Lung (tissue), 12 donors: ENCODE results near the gene GRIK2. TPM values are rescaled to one million over a fixed set of nuclear protein-coding genes. Genes with fewer than 3 reads are reported as not detected.

ENCODE experiments used
- ATAC-seq: fragments of 200-7000 bp; cut with Tn5 transposase; one replicate; pipeline ENCODE4 v1.9.1; 2020; ENCODE audit warnings: moderate number of reproducible peaks; ENCODE audit not compliant: insufficient read depth, low FRiP score
- DNase-seq, 3 donors: peaks; one replicate each; pipeline ENCODE4 v3.0.0-alpha.2; 2013 to 2017
- H3K27ac ChIP-seq, 2 donors: one replicate each; pipeline ENCODE4 v1.5.1; 2013; ENCODE audit warnings: mild to moderate bottlenecking in 2 of 2, moderate library complexity in 2 of 2, control low read depth in 1 of 2, inconsistent platforms in 1 of 2, low read depth in 1 of 2, low read length in 1 of 2
- H3K27me3 ChIP-seq, 3 donors: one replicate each; pipeline ENCODE4 v1.5.1; 2013; ENCODE audit warnings: low read length in 2 of 3; ENCODE audit not compliant: control insufficient read depth in 3 of 3, insufficient read depth in 3 of 3
- H3K36me3 ChIP-seq, 4 donors: one replicate each; pipeline ENCODE4 v1.5.1; 2013; ENCODE audit warnings: low read length in 4 of 4, mild to moderate bottlenecking in 1 of 4, moderate library complexity in 1 of 4; ENCODE audit not compliant: control insufficient read depth in 4 of 4, insufficient read depth in 4 of 4
- H3K4me1 ChIP-seq, 5 donors: one replicate each; pipeline ENCODE4 v1.5.1; 2013; ENCODE audit warnings: low read length in 5 of 5, mild to moderate bottlenecking in 2 of 5, moderate library complexity in 1 of 5; ENCODE audit not compliant: control insufficient read depth in 5 of 5, insufficient read depth in 5 of 5
- H3K4me3 ChIP-seq: one replicate; pipeline ENCODE4 v1.5.1; 2013; ENCODE audit warnings: mild to moderate bottlenecking, control low read depth, moderate library complexity
- H3K9ac ChIP-seq, 2 donors: one replicate each; pipeline ENCODE4 v1.5.1; 2013; ENCODE audit warnings: low read length in 2 of 2, control low read depth in 1 of 2; ENCODE audit not compliant: insufficient read depth in 1 of 2
- H3K9me3 ChIP-seq, 4 donors: one replicate each; pipeline ENCODE4 v1.5.1; 2013; ENCODE audit warnings: low read length in 3 of 4, mild to moderate bottlenecking in 1 of 4, moderate library complexity in 1 of 4; ENCODE audit not compliant: control insufficient read depth in 4 of 4, insufficient read depth in 3 of 4
- WGBS, 2 donors: extraction: QIAGEN DNeasy Blood & Tissue Kit; methylation state at CpG; one replicate each; pipeline ENCODE4 v1.1.7; 2013; 5-methylcytosine and 5-hydroxymethylcytosine counted together
- polyA plus RNA-seq, 2 donors: library from polyadenylated mRNA; stranded (reverse); fragments of 200-250 nt; gene quantifications; one replicate each; pipeline ENCODE4 v1.2.1, GENCODE V29; 2013
- total RNA-seq, 2 donors: library from RNA; depleted of rRNA in 1 of 2; stranded (reverse); fragments of >200 nt in 1 of 2; gene quantifications; one replicate each; pipeline ENCODE4 v1.2.1, GENCODE V29; 2014 to 2021
- TF ChIP-seq, protein P1 (sequence below): IDR thresholded peaks from 2 replicates; pipeline ENCODE4 v1.5.1; 2012; ENCODE audit warnings: mild to moderate bottlenecking; ENCODE audit errors: control extremely low read depth, extremely low read depth
- donor health status: control.
- donor health status: control.
- donor health status: Bipolar disorder and iron deficiency.
- donor health status: healthy.
- donor health status: DM: yes; HTN: yes; CAD: no.

The GRIK2 gene
- total and polyA plus RNA-seq, 4 donors: 0.09 to 5.1 (median 0.67) TPM

DNA sequence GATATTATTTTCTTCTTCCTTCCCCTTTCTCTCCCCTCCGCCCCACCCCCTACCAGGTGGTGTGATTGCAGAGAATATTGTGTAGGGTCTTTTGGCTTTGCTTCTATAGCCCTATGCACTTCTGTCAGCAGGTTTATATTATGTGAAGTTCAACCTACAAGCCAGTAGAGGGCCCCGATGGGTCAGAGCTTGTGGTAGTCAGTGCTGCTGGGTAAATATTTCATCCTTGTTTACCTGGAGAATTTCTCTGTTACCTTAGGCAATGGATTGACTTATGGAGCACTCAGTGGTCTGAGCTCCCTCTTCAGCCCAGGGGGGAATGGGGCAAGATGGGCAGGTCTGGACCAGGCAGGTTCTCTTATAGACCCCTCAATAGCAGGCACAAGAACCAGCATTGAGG is 720.9 kb downstream of the GRIK2 start:
- WGBS, 2 donors: 31 to 44% methylated on average over 2 of the region's 2 CpGs
- TF ChIP-seq, protein P1, sequence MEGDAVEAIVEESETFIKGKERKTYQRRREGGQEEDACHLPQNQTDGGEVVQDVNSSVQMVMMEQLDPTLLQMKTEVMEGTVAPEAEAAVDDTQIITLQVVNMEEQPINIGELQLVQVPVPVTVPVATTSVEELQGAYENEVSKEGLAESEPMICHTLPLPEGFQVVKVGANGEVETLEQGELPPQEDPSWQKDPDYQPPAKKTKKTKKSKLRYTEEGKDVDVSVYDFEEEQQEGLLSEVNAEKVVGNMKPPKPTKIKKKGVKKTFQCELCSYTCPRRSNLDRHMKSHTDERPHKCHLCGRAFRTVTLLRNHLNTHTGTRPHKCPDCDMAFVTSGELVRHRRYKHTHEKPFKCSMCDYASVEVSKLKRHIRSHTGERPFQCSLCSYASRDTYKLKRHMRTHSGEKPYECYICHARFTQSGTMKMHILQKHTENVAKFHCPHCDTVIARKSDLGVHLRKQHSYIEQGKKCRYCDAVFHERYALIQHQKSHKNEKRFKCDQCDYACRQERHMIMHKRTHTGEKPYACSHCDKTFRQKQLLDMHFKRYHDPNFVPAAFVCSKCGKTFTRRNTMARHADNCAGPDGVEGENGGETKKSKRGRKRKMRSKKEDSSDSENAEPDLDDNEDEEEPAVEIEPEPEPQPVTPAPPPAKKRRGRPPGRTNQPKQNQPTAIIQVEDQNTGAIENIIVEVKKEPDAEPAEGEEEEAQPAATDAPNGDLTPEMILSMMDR: no peak
- H3K27ac ChIP-seq: no peak overlapping the region
- DNase-seq (no peak), ATAC-seq (no peak)
- no peak overlapping the region for H3K4me3 ChIP-seq
- peaks cover 0 to 10% (median 2%) of the 10 kb centered on the region in 4 donors for H3K9me3 ChIP-seq
- H3K9ac ChIP-seq: no peak overlapping the region
- H3K4me1 ChIP-seq: no peaks in the 10 kb centered on the region
- no peaks in the 10 kb centered on the region for H3K36me3 ChIP-seq
- H3K27me3 ChIP-seq: no peaks in the 10 kb centered on the region

DNA sequence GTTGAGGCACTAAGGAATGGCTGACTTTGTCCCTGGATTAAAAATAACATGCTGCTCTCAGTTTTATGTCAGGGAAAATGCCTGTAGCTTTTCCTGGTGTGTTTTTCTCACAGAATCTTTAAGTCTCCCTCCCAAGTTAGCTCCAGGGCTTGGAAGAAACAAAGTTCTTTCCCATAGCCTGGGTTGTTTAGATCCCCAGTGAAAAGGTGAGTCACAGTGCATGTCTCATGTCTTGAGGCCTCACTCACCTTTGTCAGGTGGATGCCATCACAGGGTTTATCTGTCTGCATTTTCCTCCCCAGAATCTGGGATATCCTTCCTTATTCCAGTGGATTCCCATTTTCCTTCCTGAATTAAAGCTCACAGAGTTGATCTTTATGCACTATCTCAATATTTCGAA is 722.4 kb downstream of the GRIK2 start:
- Histone ChIP-seq H3K36me3 (no peaks in the 10 kb centered on the region), H3K27me3 (no peaks in the 10 kb centered on the region), H3K4me3 (no peak overlapping the region), H3K9me3 (peaks cover 0 to 10% (median 2%) of the 10 kb centered on the region in 4 donors), H3K27ac (no peak overlapping the region), H3K4me1 (no peaks in the 10 kb centered on the region), H3K9ac (no peak overlapping the region)
- TF ChIP-seq, protein P1: no peak
- no peak for DNase-seq
- ATAC-seq: no peak
- 60 to 85% methylated on average over 1 of the region's 1 CpG for whole genome bisulfite sequencing, 2 donors

DNA sequence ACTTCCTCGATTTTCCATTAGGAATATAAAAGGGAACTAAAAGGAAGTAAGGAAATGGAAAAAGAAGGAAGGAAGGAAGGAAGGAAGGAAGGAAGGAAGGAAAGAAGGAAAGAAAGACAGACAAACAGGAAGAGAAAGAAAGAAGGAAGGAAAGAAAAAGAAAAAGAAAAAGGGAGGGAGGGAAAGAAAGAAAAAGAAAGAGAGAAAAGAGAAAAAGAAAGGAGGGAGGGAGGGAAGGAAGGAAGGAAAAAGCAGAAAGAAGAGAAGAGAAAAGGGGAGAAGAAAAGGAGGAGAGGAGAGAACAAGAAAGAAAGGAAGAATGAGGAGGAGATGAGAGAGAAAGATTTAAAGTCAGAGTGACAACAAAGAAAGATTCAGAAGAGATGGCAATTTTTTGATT is 724.5 kb downstream of the GRIK2 start:
- Histone ChIP-seq H3K36me3 (no peaks in the 10 kb centered on the region), H3K27me3 (no peaks in the 10 kb centered on the region), H3K4me1 (no peaks in the 10 kb centered on the region), H3K9me3 (peaks cover 0 to 10% (median 2%) of the 10 kb centered on the region in 4 donors), H3K27ac (no peak overlapping the region), H3K9ac (no peak overlapping the region), H3K4me3 (no peak overlapping the region)
- DNase-seq: no peak
- TF ChIP-seq, protein P1: no peak
- ATAC-seq: no peak
- 84 to 88% methylated on average over 1 of the region's 1 CpG for WGBS, 2 donors
